GM12878 (cell line): ENCODE measurements around the gene GFRA3. TPM values are rescaled to one million over a fixed set of nuclear protein-coding genes. Genes with fewer than 3 reads are reported as not detected.
A peak's percentile ranks its signal among the peaks of the same experiment; 100 is the strongest.

Source experiments
- ATAC-seq: fragments of 200-7000 bp; cut with Tn5 transposase; 3 replicates; pipeline ENCODE4 v1.9.1; 2020; ENCODE audit warnings: mild to moderate bottlenecking, moderate library complexity
- BruUV-seq: library from RNA; stranded (reverse); fragments of 400-500 nt; replicated peaks from 2 replicates; lab custom pipeline; 2021; lab: Mats Ljungman, UMichigan
- CTCF ChIA-PET: fragments of 300-600 bp; sonication (Branson Sonifier 250); formaldehyde crosslinking; extraction: SDS; loops from one replicate; lab custom pipeline; 2021; ENCODE audit warnings: inconsistent platforms; lab: Yijun Ruan, JAX
- POLR2A ChIA-PET: fragments of 350-600 bp; formaldehyde crosslinking; extraction: SDS; loops from one replicate; lab custom pipeline; 2021; ENCODE audit warnings: inconsistent platforms; lab: Charles Lee
- RAD21 ChIA-PET: fragments of 300-600 bp; sonication (Branson Sonifier 250); formaldehyde crosslinking; loops from one replicate; lab custom pipeline; 2023; ENCODE audit warnings: antibody characterized with exemption; ENCODE audit not compliant: unreplicated experiment; lab: Charles Lee
- SMC1A ChIA-PET: fragments of 300-600 bp; sonication (Branson Sonifier 250); formaldehyde crosslinking; loops from one replicate; lab custom pipeline; 2023; ENCODE audit not compliant: unreplicated experiment, uncharacterized antibody; lab: Charles Lee
- DNase-seq: peaks from one replicate; pipeline ENCODE4 v3.0.0-alpha.2; 2011; ENCODE audit warnings: low read depth, low spot score
- FAIRE-seq: peaks from 3 replicates; lab custom pipeline; 2011; peaks lifted over from hg19 to GRCh38; lab: Jason Lieb, UNC
- H2AFZ ChIP-seq: 2 replicates; pipeline ENCODE4 v1.6.0; 2011; ENCODE audit warnings: low read depth, low read length, control low read depth; ENCODE audit not compliant: control insufficient read depth
- H3K27ac ChIP-seq: 2 replicates; pipeline ENCODE4 v1.5.1; 2011; ENCODE audit warnings: control low read depth; ENCODE audit not compliant: control insufficient read depth, insufficient read depth
- H3K27me3 ChIP-seq, 2 experiments: replicated peaks in 1 of 2; 2 replicates each; pipeline versions ENCODE4 v1.6.0 to v1.6.1; 2011; ENCODE audit warnings: low read length in 1 of 2; ENCODE audit not compliant: control insufficient read depth in 2 of 2, insufficient read depth in 2 of 2
- H3K36me3 ChIP-seq, 2 experiments: 2 replicates each; pipeline ENCODE4 v1.5.1; 2011; ENCODE audit warnings: low read length in 1 of 2; ENCODE audit not compliant: control insufficient read depth in 2 of 2, insufficient read depth in 2 of 2
- H3K4me1 ChIP-seq: 2 replicates; pipeline ENCODE4 v1.6.1; 2011; ENCODE audit warnings: mild to moderate bottlenecking, low read length, moderate library complexity, mixed read lengths; ENCODE audit not compliant: control insufficient read depth, insufficient read depth
- H3K4me2 ChIP-seq: 2 replicates; pipeline ENCODE4 v1.6.0; 2011; ENCODE audit warnings: control low read depth; ENCODE audit not compliant: control insufficient read depth, insufficient read depth
- H3K4me3 ChIP-seq: fragments of 200-600 bp; sonication (generic); 2 replicates; pipeline ENCODE4 v1.5.1; 2016
- H3K79me2 ChIP-seq: 2 replicates; pipeline ENCODE4 v1.6.0; 2011; ENCODE audit warnings: low read length; ENCODE audit not compliant: control insufficient read depth, insufficient read depth
- H3K9ac ChIP-seq: 2 replicates; pipeline ENCODE4 v1.8.0; 2011; ENCODE audit warnings: low read length, control low read depth, mixed read lengths; ENCODE audit not compliant: control insufficient read depth, insufficient read depth
- H3K9me3 ChIP-seq: replicated peaks from 3 replicates; pipeline ENCODE4 v1.5.1; 2011; ENCODE audit warnings: mild to moderate bottlenecking, low read length; ENCODE audit not compliant: control insufficient read depth, insufficient read depth
- H4K20me1 ChIP-seq: 2 replicates; pipeline ENCODE4 v1.6.0; 2011; ENCODE audit not compliant: control insufficient read depth, insufficient read depth
- EGR1 ChIP-seq, 2 experiments: IDR thresholded peaks; 1 replicate in 1 of 2; 2 replicates in 1 of 2; pipeline ENCODE4 v1.6.1; 2011 to 2012; ENCODE audit warnings: low read depth in 2 of 2, low read length in 2 of 2, borderline replicate concordance in 1 of 2, mild to moderate bottlenecking in 1 of 2, moderate library complexity in 1 of 2
- MXI1 ChIP-seq: fragments of 150-350 bp; IDR thresholded peaks from 2 replicates; pipeline ENCODE4 v1.6.1; 2011; ENCODE audit warnings: low read depth, mild to moderate bottlenecking, inconsistent platforms, low read length, improper control_type of control experiment
- SUZ12 ChIP-seq: fragments of 200-600 bp; sonication (generic); IDR thresholded peaks from one replicate; pipeline ENCODE4 v1.6.1; 2018; ENCODE audit warnings: antibody characterized with exemption, mild to moderate bottlenecking; ENCODE audit not compliant: unreplicated experiment
- ZZZ3 ChIP-seq: IDR thresholded peaks from 2 replicates; pipeline ENCODE4 v1.6.1; 2011; ENCODE audit warnings: low read depth; ENCODE audit not compliant: control insufficient read depth, insufficient read length
- WGBS: methylation state at CpG from one replicate; pipeline ENCODE4 v1.1.6; 2016; ENCODE audit warnings: low lambda C conversion rate; ENCODE audit not compliant: insufficient replicate concordance, insufficient coverage; ENCODE audit errors: missing lambda C conversion rate; 5-methylcytosine and 5-hydroxymethylcytosine counted together
- in situ Hi-C: fragments of 300-500 bp; cut with MboI; formaldehyde crosslinking; loops from 9 replicates; pipeline ENCODE4 v1.14.3; 2018; ENCODE audit warnings: mixed read lengths
- intact Hi-C: fragments of 100-400 bp; cut with micrococcal nuclease; formaldehyde crosslinking; loops from one replicate; pipeline ENCODE4 v1.14.2; 2022; ENCODE audit not compliant: unreplicated experiment
- polyA plus RNA-seq, 11 experiments: library from polyadenylated mRNA; depleted of rRNA in 4 of 11; unstranded in 6 of 11; stranded (reverse) in 5 of 11; fragments of >200 nt; fragmentation: Nextera tagmentation in 4 of 11; fragmentation: Illumina TruSeq in 1 of 11; extraction: Ambion mirVana in 4 of 11; extraction: Trizol in 1 of 11; gene quantifications; 1 replicate in 1 of 11; 2 replicates in 10 of 11; pipeline versions ENCODE4 v1.2.1 to v1.2.3, GENCODE V29; 2011 to 2016; ENCODE audit warnings: inconsistent platforms in 2 of 11, missing spikeins in 2 of 11, low read depth in 1 of 11
- total RNA-seq, 4 experiments: library from RNA; depleted of rRNA in 3 of 4; stranded (reverse); fragments of >200 nt in 3 of 4; fragmentation: Illumina TruSeq in 1 of 4; extraction: Trizol in 1 of 4; gene quantifications; 2 replicates each; pipeline versions ENCODE4 v1.2.1 to v1.2.3, GENCODE V29; 2013 to 2021

GFRA3 gene
- total and polyA plus RNA-seq, 10 of the 15 experiments (the other 5 are each of a cell fraction or from before 2014, with no cell fraction given): 0.06 to 0.10 (median 0.08) TPM; not detected in 7

- RAD21 ChIA-PET: no interaction called here
- CTCF ChIA-PET: interaction anchor here (0.6 to 2.5 kb wide), 3 partner anchors 32 to 211 kb away, joined by 3 to 8 read pairs (median 4); partner anchors contain the start of gene KDM3B
- H3K4me1 ChIP-seq: peaks cover 13% of the 10 kb centered on the region
- H3K36me3 ChIP-seq: no peaks in the 10 kb centered on the region
- POLR2A ChIA-PET: no interaction called here
- H4K20me1 ChIP-seq: no peaks in the 10 kb centered on the region
- BruUV-seq: no TSS peak
- no peak overlapping the region; the same call in 1 of the 2 replicates for H3K9ac ChIP-seq
- no peaks in the 10 kb centered on the region for H3K79me2 ChIP-seq
- 21% methylated on average over 63 of the region's 67 CpGs for WGBS
- no peaks in the 10 kb centered on the region; the same call in 2 of the 3 replicates for H3K9me3 ChIP-seq
- peak; percentile 60 for ATAC-seq
- peaks cover 6 to 15% of the 10 kb centered on the region in 2 experiments for H3K27me3 ChIP-seq
- SMC1A ChIA-PET: interaction anchor here (0.7 kb wide), 1 partner anchor 15 kb away, joined by 4 read pairs; no protein-coding TSS in a partner anchor
- DNase-seq: no peak
- H2AFZ ChIP-seq: no peak overlapping the region; the same call in 1 of the 2 replicates
- H3K4me2 ChIP-seq: peak overlapping the region; percentile 59
- no peak overlapping the region for H3K27ac ChIP-seq
- in situ Hi-C loops: no loop called here
- FAIRE-seq: no peak
- H3K4me3 ChIP-seq: peak overlapping the region; percentile 13; the same call in 1 of the 2 replicates
- TF ChIP-seq SUZ12 (peak; percentile 83), ZZZ3 (no peak), EGR1 (IDR thresholded peaks at IDR 0.05; ENCODE audit: borderline replicate concordance in 1 of 2, low read depth in 2 of 2, low read length in 2 of 2) (peak in 1 of 2 experiments; percentile 46; a peak in 1 of 3 replicates), MXI1 (no peak)
- intact Hi-C loops: no loop called here
These were observed 32.5 kb downstream of the GFRA3 start for GRCh38 chr5:138241688-138242571.
